T-helper 1 cell treated with Interleukin-12 subunit alpha and Interleukin-12 subunit beta and Interleukin-4 antibody, amounts not matched to agents 30 μg/mL and 1 μg/mL, for 36 hours (primary cell): ENCODE data around the gene RPL28.

ENCODE experiments used
- H3K27ac Mint-ChIP-seq: one replicate; pipeline ENCODE4 v1.8.0; 2021; ENCODE audit warnings: mild to moderate bottlenecking, mixed read lengths
- H3K27me3 Mint-ChIP-seq: one replicate; pipeline ENCODE4 v1.8.0; 2021; ENCODE audit warnings: low read depth, mixed read lengths
- H3K36me3 Mint-ChIP-seq: one replicate; pipeline ENCODE4 v1.8.0; 2021; ENCODE audit warnings: low read depth, mixed read lengths
- H3K4me1 Mint-ChIP-seq: one replicate; pipeline ENCODE4 v1.8.0; 2021; ENCODE audit warnings: low read depth, mixed read lengths
- H3K4me3 Mint-ChIP-seq: one replicate; pipeline ENCODE4 v1.8.0; 2021; ENCODE audit warnings: mild to moderate bottlenecking, moderate library complexity, mixed read lengths
- H3K9me3 Mint-ChIP-seq: one replicate; pipeline ENCODE4 v1.8.0; 2021; ENCODE audit warnings: mixed read lengths

RPL28 gene

GRCh38 chr19:55385724-55386492 lies at the start of gene RPL28:
Gene RPL28, plus strand, starts transcription at chr19:55385932. Its CDS starts 426 bp downstream, at chr19:55386358.
- Mint-ChIP-seq H3K27me3 (no peaks in the 10 kb centered on the region), H3K4me3 (peak within 1 kb of the TSS; percentile 98), H3K4me1 (peaks cover 42% of the 10 kb centered on the region), H3K36me3 (peaks cover 52% of the 10 kb centered on the region), H3K27ac (peak within 1 kb of the TSS; percentile 98), H3K9me3 (no peaks in the 10 kb centered on the region)

- H3K4me3 Mint-ChIP-seq, result no peak overlapping the region
- peaks cover 10% of the 10 kb centered on the region for H3K4me1 Mint-ChIP-seq
- H3K36me3 Mint-ChIP-seq, result no peaks in the 10 kb centered on the region
- H3K27ac Mint-ChIP-seq, result no peak overlapping the region
- peaks cover 11% of the 10 kb centered on the region for H3K27me3 Mint-ChIP-seq
- no peaks in the 10 kb centered on the region for H3K9me3 Mint-ChIP-seq
These were observed 49.6 kb upstream of the RPL28 start for GRCh38 chr19:55336101-55336500.

GRCh38 chr19:55339105-55339888 lies 46.4 kb upstream of the RPL28 start, which contains the start of gene KMT5C:
Gene KMT5C, plus strand, starts transcription at chr19:55339876. Its CDS starts 2,061 bp downstream, at chr19:55341937.
- no peaks in the 10 kb centered on the region for H3K9me3 Mint-ChIP-seq
- H3K27ac Mint-ChIP-seq, result peak within 1 kb of the TSS; percentile 95
- peaks cover 14% of the 10 kb centered on the region for H3K4me1 Mint-ChIP-seq
- H3K27me3 Mint-ChIP-seq, result peaks cover 11% of the 10 kb centered on the region
- H3K4me3 Mint-ChIP-seq, result peak within 1 kb of the TSS; percentile 94
- H3K36me3 Mint-ChIP-seq, result peaks cover 5% of the 10 kb centered on the region

GRCh38 chr19:55339889-55340783 lies 45.6 kb upstream of the RPL28 start:
- Mint-ChIP-seq H3K27ac (peak overlapping the region; percentile 95), H3K9me3 (no peaks in the 10 kb centered on the region), H3K27me3 (peaks cover 11% of the 10 kb centered on the region), H3K4me1 (peaks cover 14% of the 10 kb centered on the region), H3K36me3 (peaks cover 5% of the 10 kb centered on the region), H3K4me3 (peak overlapping the region; percentile 94)

- H3K9me3 Mint-ChIP-seq, result no peaks in the 10 kb centered on the region
- H3K4me3 Mint-ChIP-seq, result peak overlapping the region; percentile 87
- H3K27ac Mint-ChIP-seq, result peak overlapping the region; percentile 86
- H3K36me3 Mint-ChIP-seq, result peaks cover 5% of the 10 kb centered on the region
- peaks cover 14% of the 10 kb centered on the region for H3K4me1 Mint-ChIP-seq
- peaks cover 11% of the 10 kb centered on the region for H3K27me3 Mint-ChIP-seq
These were observed 45.0 kb upstream of the RPL28 start for GRCh38 chr19:55340784-55341147.

- H3K27me3 Mint-ChIP-seq, result peaks cover 11% of the 10 kb centered on the region
- peaks cover 14% of the 10 kb centered on the region for H3K4me1 Mint-ChIP-seq
- H3K9me3 Mint-ChIP-seq, result no peaks in the 10 kb centered on the region
- peak overlapping the region; percentile 86 for H3K27ac Mint-ChIP-seq
- H3K36me3 Mint-ChIP-seq, result peaks cover 5% of the 10 kb centered on the region
- peak overlapping the region; percentile 87 for H3K4me3 Mint-ChIP-seq
These were observed 44.6 kb upstream of the RPL28 start for GRCh38 chr19:55341171-55341588.

- peak overlapping the region; percentile 58 for H3K4me3 Mint-ChIP-seq
- peaks cover 14% of the 10 kb centered on the region for H3K4me1 Mint-ChIP-seq
- peak overlapping the region; percentile 53 for H3K27ac Mint-ChIP-seq
- H3K27me3 Mint-ChIP-seq, result peaks cover 7% of the 10 kb centered on the region
- H3K36me3 Mint-ChIP-seq, result peaks cover 5% of the 10 kb centered on the region
- H3K9me3 Mint-ChIP-seq, result no peaks in the 10 kb centered on the region
These were observed 43.9 kb upstream of the RPL28 start for GRCh38 chr19:55341595-55342531.

- H3K36me3 Mint-ChIP-seq, result peaks cover 5% of the 10 kb centered on the region
- no peak overlapping the region for H3K4me3 Mint-ChIP-seq
- H3K9me3 Mint-ChIP-seq, result no peaks in the 10 kb centered on the region
- no peaks in the 10 kb centered on the region for H3K27me3 Mint-ChIP-seq
- no peak overlapping the region for H3K27ac Mint-ChIP-seq
- H3K4me1 Mint-ChIP-seq, result peaks cover 7% of the 10 kb centered on the region
These were observed 41.3 kb upstream of the RPL28 start for GRCh38 chr19:55344444-55344843.

GRCh38 chr19:55345101-55345817 lies 40.5 kb upstream of the RPL28 start:
- no peak overlapping the region for H3K27ac Mint-ChIP-seq
- H3K27me3 Mint-ChIP-seq, result no peaks in the 10 kb centered on the region

GRCh38 chr19:55345818-55346724 lies 39.7 kb upstream of the RPL28 start:
- H3K27ac Mint-ChIP-seq, result no peak overlapping the region
- peaks cover 4% of the 10 kb centered on the region for H3K4me1 Mint-ChIP-seq
- peaks cover 3% of the 10 kb centered on the region for H3K27me3 Mint-ChIP-seq
- H3K36me3 Mint-ChIP-seq, result peaks cover 5% of the 10 kb centered on the region
- no peaks in the 10 kb centered on the region for H3K9me3 Mint-ChIP-seq
- H3K4me3 Mint-ChIP-seq, result no peak overlapping the region

More at GRCh38 chr19:55345101-55345817, 40.5 kb upstream of the RPL28 start:
- H3K4me1 Mint-ChIP-seq, result peaks cover 7% of the 10 kb centered on the region
- peaks cover 5% of the 10 kb centered on the region for H3K36me3 Mint-ChIP-seq
- no peaks in the 10 kb centered on the region for H3K9me3 Mint-ChIP-seq
- no peak overlapping the region for H3K4me3 Mint-ChIP-seq

- Mint-ChIP-seq H3K4me1 (peaks cover 3% of the 10 kb centered on the region), H3K9me3 (no peaks in the 10 kb centered on the region), H3K4me3 (no peak overlapping the region), H3K27ac (no peak overlapping the region), H3K36me3 (peaks cover 5% of the 10 kb centered on the region), H3K27me3 (peaks cover 11% of the 10 kb centered on the region)
These were observed 38.8 kb upstream of the RPL28 start for GRCh38 chr19:55346725-55347441.
